Neural crest cell (in vitro differentiated cells): Measurements from ENCODE around the gene SELENOP. TPM values are rescaled to one million over a fixed set of nuclear protein-coding genes. Genes with fewer than 3 reads are reported as not detected.

Experiments
- DNase-seq: peaks from one replicate; pipeline ENCODE4 v3.0.0; 2021; ENCODE audit warnings: low read depth, mixed read lengths, low spot score
- H3K27ac Mint-ChIP-seq: one replicate; pipeline ENCODE4 v1.8.0; 2021; ENCODE audit warnings: mild to moderate bottlenecking, mixed read lengths; ENCODE audit not compliant: unreplicated experiment
- H3K27me3 Mint-ChIP-seq: 2 replicates; pipeline ENCODE4 v1.8.0; 2021; ENCODE audit warnings: low read depth, mild to moderate bottlenecking, mixed read lengths
- H3K36me3 Mint-ChIP-seq: 2 replicates; pipeline ENCODE4 v1.8.0; 2021; ENCODE audit warnings: low read depth, mild to moderate bottlenecking, mixed read lengths
- H3K4me1 Mint-ChIP-seq: 2 replicates; pipeline ENCODE4 v1.8.0; 2021; ENCODE audit warnings: mixed read lengths
- H3K4me3 Mint-ChIP-seq: one replicate; pipeline ENCODE4 v1.8.0; 2021; ENCODE audit warnings: mild to moderate bottlenecking, mixed read lengths
- H3K9me3 Mint-ChIP-seq: 2 replicates; pipeline ENCODE4 v1.8.0; 2021; ENCODE audit warnings: mixed read lengths
- CTCF ChIP-seq: fragments of 200-600 bp; sonication (generic); conservative IDR thresholded peaks from 2 replicates; pipeline ENCODE4 v1.5.0; 2021; ENCODE audit warnings: antibody characterized with exemption, mild to moderate bottlenecking
- total RNA-seq: library from RNA; stranded (reverse); gene quantifications from 2 replicates; pipeline ENCODE4 v1.2.1, GENCODE V29; 2021

SELENOP gene
- total RNA-seq, 1 donor from 2014 or later: 2.2 TPM

- Mint-ChIP-seq H3K36me3 (no peaks in the 10 kb centered on the region), H3K27ac (no peak overlapping the region), H3K4me3 (no peak overlapping the region), H3K9me3 (peaks cover 5% of the 10 kb centered on the region), H3K4me1 (no peaks in the 10 kb centered on the region), H3K27me3 (no peaks in the 10 kb centered on the region)
- no peak for TF ChIP-seq CTCF
- DNase-seq: no peak
Observed at GRCh38 chr5:42842921-42843641, 31.4 kb upstream of the SELENOP start.

GRCh38 chr5:42840842-42841567, 29.3 kb upstream of the SELENOP start:
- TF ChIP-seq CTCF: no peak
- H3K27ac Mint-ChIP-seq: no peak overlapping the region
- H3K4me3 Mint-ChIP-seq: no peak overlapping the region
- no peaks in the 10 kb centered on the region for H3K36me3 Mint-ChIP-seq
- peaks cover 5% of the 10 kb centered on the region for H3K9me3 Mint-ChIP-seq
- no peaks in the 10 kb centered on the region for H3K4me1 Mint-ChIP-seq
- no peaks in the 10 kb centered on the region for H3K27me3 Mint-ChIP-seq
- DNase-seq: no peak

DNA sequence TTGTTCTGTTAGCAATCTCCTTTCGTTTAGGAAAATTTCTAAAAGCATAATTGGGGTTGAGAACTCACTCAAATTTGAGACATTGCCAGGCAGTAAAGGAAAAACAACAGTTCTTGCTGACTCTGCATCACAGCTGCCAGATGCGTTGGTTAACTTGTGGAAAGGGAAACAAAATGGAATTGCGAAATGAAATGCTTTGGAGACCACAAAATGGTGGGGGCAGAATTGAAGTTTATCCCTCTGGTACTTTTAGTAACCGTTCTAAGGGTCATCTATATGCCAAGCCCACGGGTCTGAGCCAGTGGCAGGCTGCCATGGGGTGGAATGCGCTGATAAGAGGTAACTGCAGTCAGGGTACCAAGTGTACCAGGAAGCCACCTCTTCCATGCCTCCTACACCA, 28.6 kb upstream of the SELENOP start:
- Mint-ChIP-seq H3K4me1 (no peaks in the 10 kb centered on the region), H3K27me3 (no peaks in the 10 kb centered on the region), H3K4me3 (no peak overlapping the region), H3K36me3 (no peaks in the 10 kb centered on the region), H3K9me3 (peaks cover 7% of the 10 kb centered on the region), H3K27ac (no peak overlapping the region)
- TF ChIP-seq CTCF: no peak
- no peak for DNase-seq

GRCh38 chr5:42839196-42839595, 27.5 kb upstream of the SELENOP start:
- no peak for DNase-seq
- Mint-ChIP-seq H3K4me3 (no peak overlapping the region), H3K36me3 (no peaks in the 10 kb centered on the region), H3K27me3 (no peaks in the 10 kb centered on the region), H3K9me3 (peaks cover 8% of the 10 kb centered on the region), H3K4me1 (no peaks in the 10 kb centered on the region), H3K27ac (no peak overlapping the region)
- TF ChIP-seq CTCF: no peak

DNA sequence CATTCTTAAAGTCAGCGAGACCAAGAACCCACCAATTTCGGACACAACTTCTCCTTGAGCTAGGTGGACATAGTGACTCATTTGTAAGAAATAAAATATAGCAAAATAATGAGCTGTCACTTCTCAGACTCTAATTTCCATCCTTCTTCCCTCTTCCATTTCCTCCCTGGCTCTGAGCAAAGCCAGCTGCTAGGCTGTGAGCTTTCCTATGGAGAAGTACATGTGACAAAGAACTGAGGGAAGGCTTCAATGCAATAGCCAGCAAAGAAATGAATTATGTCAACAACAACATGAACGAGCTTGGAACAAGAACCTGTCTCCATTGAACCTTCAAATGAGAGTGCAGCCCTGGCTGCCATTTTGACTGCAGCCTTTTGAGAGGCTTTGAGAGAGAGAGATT, 25.9 kb upstream of the SELENOP start:
- Mint-ChIP-seq H3K9me3 (peaks cover 3% of the 10 kb centered on the region), H3K36me3 (no peaks in the 10 kb centered on the region), H3K4me1 (no peaks in the 10 kb centered on the region), H3K4me3 (no peak overlapping the region), H3K27me3 (no peaks in the 10 kb centered on the region), H3K27ac (no peak overlapping the region)
- DNase-seq: no peak
- TF ChIP-seq CTCF: no peak
